Peyer's patch (tissue), 4 donors: ENCODE measurements around the gene TSPOAP1.

Experiments
- CTCF ChIP-seq, 6 experiments: fragments of 450-650 bp in 4 of 6; fragments of 200-600 bp in 2 of 6; sonication (generic) in 1 of 6; IDR thresholded peaks; one replicate each; pipeline ENCODE4 v1.5.1; 2017 to 2019; ENCODE audit warnings: antibody characterized with exemption in 6 of 6, mild to moderate bottlenecking in 3 of 6, moderate library complexity in 1 of 6
- POLR2A ChIP-seq, 2 donors: fragments of 450-650 bp; IDR thresholded peaks; one replicate each; pipeline ENCODE4 v1.5.1; 2017; ENCODE audit warnings: antibody characterized with exemption in 2 of 2, mild to moderate bottlenecking in 2 of 2, moderate library complexity in 2 of 2

DNA sequence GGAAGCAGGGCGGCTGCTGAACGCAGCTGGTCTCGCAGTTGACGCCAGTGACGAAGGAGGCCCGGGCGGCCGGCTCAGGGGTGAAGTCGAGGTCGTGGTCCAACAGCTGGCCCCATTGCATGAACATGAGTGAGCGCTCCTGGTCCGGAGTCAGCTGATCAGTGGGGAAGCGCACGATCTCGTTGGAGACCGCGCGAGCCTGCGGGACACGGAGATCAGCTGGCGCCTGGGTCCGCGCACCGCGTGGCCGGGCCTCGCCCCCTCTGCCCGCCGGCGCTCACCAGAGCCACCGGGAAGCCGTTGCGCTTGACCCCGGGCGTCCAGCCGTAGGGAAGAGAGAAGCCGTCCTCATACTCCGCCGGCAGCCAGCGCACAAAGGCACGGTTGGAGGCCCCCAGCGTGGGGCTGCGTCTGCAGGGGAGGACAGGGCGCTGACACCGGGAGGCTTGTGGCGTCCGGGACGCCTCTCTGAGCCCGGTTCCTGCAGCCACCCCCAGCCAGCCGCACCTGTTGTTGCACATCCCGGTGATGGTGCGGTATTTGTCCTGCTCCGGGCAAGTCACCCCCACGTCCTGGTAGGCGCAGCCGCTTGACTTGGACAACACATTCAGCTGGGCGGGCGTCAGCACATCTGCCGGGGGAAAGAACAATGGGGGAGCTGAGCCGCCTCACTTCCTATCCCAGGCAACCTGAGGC lies 49.4 kb downstream of the TSPOAP1 start:
- no peak for TF ChIP-seq CTCF (IDR thresholded peaks at IDR 0.05)
- no peak for TF ChIP-seq POLR2A (IDR thresholded peaks at IDR 0.05)
